Measurements from ENCODE around the gene HDAC4.

DNA sequence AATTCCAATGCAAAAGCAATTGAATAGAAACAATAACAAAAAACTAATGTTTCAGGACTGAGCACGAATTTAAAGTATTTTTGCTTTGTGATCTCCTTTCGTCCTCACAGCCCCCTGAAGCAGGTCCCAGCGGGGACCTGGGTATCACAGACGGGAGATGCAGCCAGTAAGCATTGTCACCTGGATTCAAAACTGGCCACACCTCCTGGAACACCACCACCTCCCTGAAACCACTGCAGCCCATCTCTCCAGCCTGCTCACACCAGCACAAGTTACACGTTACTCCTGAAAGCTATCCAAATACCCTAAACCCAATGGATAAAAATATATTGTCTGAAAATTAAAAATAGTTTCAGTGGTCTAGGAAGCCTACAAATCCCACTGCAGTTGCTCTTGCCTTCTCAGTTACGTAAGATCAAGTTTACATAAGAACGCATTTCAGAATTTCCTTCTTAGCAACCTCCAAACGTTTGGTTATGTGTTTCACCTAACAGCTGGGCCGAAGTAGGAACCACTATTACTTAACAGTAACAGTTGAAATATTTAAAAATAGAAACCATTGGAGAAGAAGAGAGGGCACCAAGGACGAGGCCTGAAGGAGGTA, 178.0 kb downstream of the HDAC4 start:
- no peak for TF ChIP-seq BHLHE40 (IDR thresholded peaks at IDR 0.05; ENCODE audit: borderline replicate concordance)
- no peak for TF ChIP-seq ARNT (IDR thresholded peaks at IDR 0.05)
- no peak for TF ChIP-seq HDGF (IDR thresholded peaks at IDR 0.05; ENCODE audit: borderline replicate concordance)
- TF ChIP-seq, protein P1, sequence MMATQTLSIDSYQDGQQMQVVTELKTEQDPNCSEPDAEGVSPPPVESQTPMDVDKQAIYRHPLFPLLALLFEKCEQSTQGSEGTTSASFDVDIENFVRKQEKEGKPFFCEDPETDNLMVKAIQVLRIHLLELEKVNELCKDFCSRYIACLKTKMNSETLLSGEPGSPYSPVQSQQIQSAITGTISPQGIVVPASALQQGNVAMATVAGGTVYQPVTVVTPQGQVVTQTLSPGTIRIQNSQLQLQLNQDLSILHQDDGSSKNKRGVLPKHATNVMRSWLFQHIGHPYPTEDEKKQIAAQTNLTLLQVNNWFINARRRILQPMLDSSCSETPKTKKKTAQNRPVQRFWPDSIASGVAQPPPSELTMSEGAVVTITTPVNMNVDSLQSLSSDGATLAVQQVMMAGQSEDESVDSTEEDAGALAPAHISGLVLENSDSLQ (IDR thresholded peaks at IDR 0.05) = no peak
- no peak for TF ChIP-seq SUZ12 (IDR thresholded peaks at IDR 0.05)
- no peak for TF ChIP-seq FOXM1 (IDR thresholded peaks at IDR 0.05; ENCODE audit: borderline replicate concordance)
- TF ChIP-seq L3MBTL2 (conservative IDR thresholded peaks at IDR 0.05) = no peak
- TF ChIP-seq LEF1 (IDR thresholded peaks at IDR 0.05; ENCODE audit: borderline replicate concordance) = no peak

All from HEK293T (cell line).